Endothelial cell of umbilical vein (primary cell): ENCODE measurements around the gene PDE4B. TPM values are rescaled to one million over a fixed set of nuclear protein-coding genes. Genes with fewer than 3 reads are reported as not detected.

ENCODE experiments used
- BruUV-seq: library from RNA; stranded (reverse); fragments of 400-500 nt; replicated peaks from 2 replicates; lab custom pipeline; 2021; lab: Mats Ljungman, UMichigan
- CTCF ChIA-PET: fragments of 300-600, 350-600 bp; sonication (Branson Sonifier 250); formaldehyde crosslinking; loops from one replicate; lab custom pipeline; 2021; ENCODE audit warnings: antibody characterized with exemption, inconsistent platforms; lab: Charles Lee
- POLR2A ChIA-PET: fragments of 300-600, 350-600 bp; sonication (Branson Sonifier 250); formaldehyde crosslinking; loops from one replicate; lab custom pipeline; 2021; ENCODE audit warnings: antibody characterized with exemption, inconsistent platforms; lab: Charles Lee
- DNase-seq: peaks from one replicate; pipeline ENCODE4 v3.0.0-alpha.2; 2011; ENCODE audit warnings: low read depth, low spot score
- FAIRE-seq: peaks from 2 replicates; lab custom pipeline; 2011; peaks lifted over from hg19 to GRCh38; lab: Jason Lieb, UNC
- H2AFZ ChIP-seq: 2 replicates; pipeline ENCODE4 v1.6.0; 2012; ENCODE audit warnings: low read depth, low read length, control low read depth, inconsistent platforms
- H3K27ac ChIP-seq: 2 replicates; pipeline ENCODE4 v1.5.1; 2011; ENCODE audit warnings: low read depth, mild to moderate bottlenecking, control low read depth, low read length, moderate library complexity; ENCODE audit not compliant: insufficient read depth
- H3K27me3 ChIP-seq, 2 experiments: 2 replicates each; pipeline versions ENCODE4 v1.6.0 to v1.6.1; 2011; ENCODE audit warnings: low read length in 2 of 2, mixed read lengths in 1 of 2; ENCODE audit not compliant: control insufficient read depth in 2 of 2, insufficient read depth in 2 of 2
- H3K36me3 ChIP-seq, 2 experiments: 2 replicates in 1 of 2; 3 replicates in 1 of 2; pipeline ENCODE4 v1.5.1; 2011; ENCODE audit warnings: low read length in 2 of 2, mild to moderate bottlenecking in 1 of 2, moderate library complexity in 1 of 2; ENCODE audit not compliant: control insufficient read depth in 2 of 2, insufficient read depth in 2 of 2; ENCODE audit errors: extremely low read depth in 1 of 2
- H3K4me1 ChIP-seq: 3 replicates; pipeline ENCODE4 v1.5.1; 2011; ENCODE audit warnings: mild to moderate bottlenecking, low read length; ENCODE audit not compliant: control insufficient read depth, insufficient read depth; ENCODE audit errors: extremely low read depth
- H3K4me2 ChIP-seq: 2 replicates; pipeline ENCODE4 v1.6.1; 2011; ENCODE audit warnings: low read length, control low read depth, mixed read lengths; ENCODE audit not compliant: insufficient read depth
- H3K4me3 ChIP-seq, 3 experiments: fragments of 200-600 bp in 1 of 3; sonication (generic), shearing (Covaris generic) in 1 of 3; replicated peaks in 1 of 3; 2 replicates each; pipeline ENCODE4 v1.5.1; 2011 to 2016; ENCODE audit warnings: control low read depth in 3 of 3, low read length in 3 of 3, mild to moderate bottlenecking in 2 of 3, inconsistent platforms in 1 of 3, low read depth in 1 of 3, moderate library complexity in 1 of 3; ENCODE audit not compliant: insufficient read depth in 1 of 3
- H3K79me2 ChIP-seq: 2 replicates; pipeline ENCODE4 v1.6.0; 2012; ENCODE audit warnings: low read length, inconsistent platforms; ENCODE audit not compliant: control insufficient read depth, insufficient read depth
- H3K9ac ChIP-seq: replicated peaks from 2 replicates; pipeline ENCODE3; 2011; ENCODE audit warnings: low read length, control low read depth; ENCODE audit not compliant: insufficient read depth; ENCODE audit errors: extremely low read depth
- H3K9me1 ChIP-seq: replicated peaks from 3 replicates; pipeline ENCODE4 v1.6.0; 2011; ENCODE audit warnings: mild to moderate bottlenecking, low read length; ENCODE audit not compliant: control insufficient read depth, insufficient read depth; ENCODE audit errors: extremely low read depth
- H3K9me3 ChIP-seq: replicated peaks from 2 replicates; pipeline ENCODE4 v1.5.1; 2012; ENCODE audit warnings: low read length, inconsistent platforms; ENCODE audit not compliant: control insufficient read depth, insufficient read depth
- H4K20me1 ChIP-seq: replicated peaks from 2 replicates; pipeline ENCODE3; 2011; ENCODE audit warnings: mild to moderate bottlenecking, low read length; ENCODE audit not compliant: control insufficient read depth, insufficient read depth; ENCODE audit errors: extremely low read depth
- EZH2 ChIP-seq: IDR thresholded peaks from 2 replicates; pipeline ENCODE4 v1.6.1; 2012; ENCODE audit warnings: borderline replicate concordance, low read depth, mild to moderate bottlenecking, moderate library complexity, low read length, inconsistent platforms; ENCODE audit not compliant: severe bottlenecking
- FOS ChIP-seq: IDR thresholded peaks from 2 replicates; pipeline ENCODE4 v1.6.1; 2011; ENCODE audit warnings: mild to moderate bottlenecking, low read length, moderate library complexity, borderline replicate concordance; ENCODE audit not compliant: insufficient read depth
- GATA2 ChIP-seq: IDR thresholded peaks from 2 replicates; pipeline ENCODE4 v1.7.0; 2011; ENCODE audit warnings: low read depth, mild to moderate bottlenecking, moderate library complexity, mixed read lengths, low read length; ENCODE audit not compliant: insufficient read length, insufficient read depth
- JUN ChIP-seq: IDR thresholded peaks from 2 replicates; pipeline ENCODE4 v1.6.1; 2011; ENCODE audit warnings: borderline replicate concordance, low read depth; ENCODE audit not compliant: insufficient read length, insufficient read depth
- MYC ChIP-seq: IDR thresholded peaks from one replicate; pipeline ENCODE4 v1.6.1; 2011; ENCODE audit warnings: mild to moderate bottlenecking, low read depth, low read length
- POLR2A ChIP-seq: IDR thresholded peaks from 2 replicates; pipeline ENCODE4 v1.6.1; 2012; ENCODE audit warnings: low read depth, mild to moderate bottlenecking, control low read depth, low read length
- POLR2AphosphoS5 ChIP-seq: IDR thresholded peaks from 2 replicates; pipeline ENCODE4 v1.6.1; 2012; ENCODE audit warnings: low read depth, mild to moderate bottlenecking, control low read depth, low read length, moderate library complexity; ENCODE audit not compliant: insufficient read depth
- dilution Hi-C: fragments of 300-500 bp; cut with MboI; formaldehyde crosslinking; loops from one replicate; pipeline ENCODE4 v1.15.0; 2019; ENCODE audit warnings: low sequenced_read_pairs; ENCODE audit not compliant: extremely low pct_ligation_motif_present
- intact Hi-C: fragments of 100-400 bp; cut with micrococcal nuclease; formaldehyde crosslinking; loops from one replicate; pipeline ENCODE4 v1.10.0; 2022
- polyA plus RNA-seq, 4 experiments: library from polyadenylated mRNA; depleted of rRNA in 3 of 4; stranded (reverse) in 3 of 4; unstranded in 1 of 4; fragments of >200 nt; gene quantifications; 2 replicates each; pipeline versions ENCODE4 v1.2.1 to v1.2.3, GENCODE V29; 2011 to 2012; ENCODE audit warnings: missing spikeins in 1 of 4
- total RNA-seq: library from RNA; stranded (reverse); gene quantifications from 2 replicates; pipeline ENCODE4 v1.2.3, GENCODE V29; 2021
- TF ChIP-seq, protein P1 (sequence below): IDR thresholded peaks from 2 replicates; pipeline ENCODE4 v1.6.1; 2011; ENCODE audit not compliant: insufficient read depth, insufficient read length

PDE4B gene
- total and polyA plus RNA-seq, 2 donors (not counting 3 experiments of a cell fraction or from before 2014, with no cell fraction given), result 63.5 to 69.8 TPM

DNA sequence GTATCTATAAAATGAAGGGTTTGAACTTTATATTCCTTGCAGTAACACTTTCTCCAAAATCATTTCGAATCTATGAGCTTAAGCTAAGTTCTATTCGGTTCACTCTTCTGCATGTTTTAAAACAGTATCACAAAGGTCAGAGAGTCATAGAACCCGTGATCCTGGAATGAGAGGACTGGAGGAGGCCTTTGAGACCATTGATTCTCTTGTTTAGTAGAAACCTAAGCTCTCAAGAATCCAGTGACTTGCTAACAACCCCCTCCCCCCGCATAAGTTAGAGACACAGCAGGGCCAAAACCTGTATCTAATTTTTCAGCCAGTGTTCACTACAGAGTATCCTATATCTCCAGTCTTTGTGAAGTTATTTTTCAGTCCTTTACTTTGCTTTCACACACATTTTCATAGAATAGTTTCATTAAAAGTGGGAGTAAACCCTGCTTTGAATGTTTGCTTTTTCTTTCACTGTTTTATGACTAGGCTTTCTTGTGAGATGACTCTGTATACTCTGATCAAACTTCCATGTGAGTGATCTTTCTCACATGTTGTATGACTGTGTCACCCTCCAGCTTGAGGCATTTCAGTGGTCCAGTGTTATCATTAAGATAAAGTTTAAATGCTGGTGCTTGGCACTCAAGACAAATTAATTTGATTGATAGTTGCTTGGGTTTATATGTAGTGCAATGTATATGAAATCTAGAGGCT is 465.9 kb downstream of the PDE4B start:
- ChIA-PET CTCF (interaction anchor here (0.7 to 3.8 kb wide), 4 partner anchors 74 to 474 kb away, joined by 3 to 54 read pairs (median 4); no protein-coding TSS in a partner anchor), POLR2A (no interaction called here)
- dilution Hi-C loops (loop anchor here (25.0 kb wide), 1 partner anchor 204 kb away; no protein-coding TSS in a partner anchor), intact Hi-C loops (no loop called here)
- FAIRE-seq (no peak), DNase-seq (no peak)
- Histone ChIP-seq H3K9me3 (no peaks in the 10 kb centered on the region), H3K4me2 (no peak overlapping the region), H3K4me1 (peaks cover 24% of the 10 kb centered on the region), H3K9me1 (no peaks in the 10 kb centered on the region), H3K4me3 (no peak overlapping the region), H3K79me2 (no peaks in the 10 kb centered on the region), H3K27me3 (no peaks in the 10 kb centered on the region), H3K27ac (no peak overlapping the region), H3K36me3 (no peaks in the 10 kb centered on the region), H4K20me1 (no peaks in the 10 kb centered on the region), H3K9ac (no peak overlapping the region), H2AFZ (no peak overlapping the region)
- TF ChIP-seq, protein P1, sequence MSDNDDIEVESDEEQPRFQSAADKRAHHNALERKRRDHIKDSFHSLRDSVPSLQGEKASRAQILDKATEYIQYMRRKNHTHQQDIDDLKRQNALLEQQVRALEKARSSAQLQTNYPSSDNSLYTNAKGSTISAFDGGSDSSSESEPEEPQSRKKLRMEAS, result no peak
- no peak for TF ChIP-seq FOS
- no peak for TF ChIP-seq POLR2AphosphoS5
- TF ChIP-seq JUN, result no peak
- TF ChIP-seq MYC, result no peak
- TF ChIP-seq GATA2, result no peak
- no peak for TF ChIP-seq POLR2A
- no peak for TF ChIP-seq EZH2
- no TSS peak for BruUV-seq
